GM21390 (cell line): ENCODE measurements around the gene STAC2.

Experiments
- ATAC-seq: cut with Tn5 transposase; IDR thresholded peaks from one replicate; pipeline ENCODE4 v1.9.1; 2021; ENCODE audit not compliant: unreplicated experiment

Gene STAC2

DNA sequence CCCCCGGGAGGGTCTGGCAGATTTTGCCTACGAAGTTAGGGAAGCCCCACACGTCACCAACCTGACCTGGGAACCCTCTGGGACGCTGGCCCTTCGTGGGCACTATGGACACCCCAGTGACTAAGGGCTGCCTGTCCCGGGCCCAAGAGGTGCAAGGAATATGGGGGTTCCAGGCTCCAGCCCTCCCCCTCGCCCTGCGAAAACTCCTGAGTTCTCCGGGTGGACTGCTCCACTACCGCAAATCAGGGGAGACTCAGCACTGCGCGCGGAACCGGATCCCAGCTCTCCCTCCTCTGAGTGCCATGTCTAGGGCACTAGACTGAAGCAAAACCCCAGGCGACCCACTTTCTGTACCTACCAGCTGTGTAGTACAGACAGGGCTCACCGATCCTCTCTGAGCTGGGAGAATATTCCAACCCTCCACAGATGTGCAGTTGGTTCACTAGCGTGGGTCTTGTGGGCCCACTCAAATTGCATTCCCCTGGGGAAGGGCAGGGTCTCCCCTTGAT, 59.9 kb downstream of the STAC2 start, which contains the start of gene ARL5C:
TSS of gene ARL5C (minus strand) at position 321 of the 509 bp plus-strand sequence. CDS start 401 bp downstream, outside the sequence.
- ATAC-seq = no peak

DNA sequence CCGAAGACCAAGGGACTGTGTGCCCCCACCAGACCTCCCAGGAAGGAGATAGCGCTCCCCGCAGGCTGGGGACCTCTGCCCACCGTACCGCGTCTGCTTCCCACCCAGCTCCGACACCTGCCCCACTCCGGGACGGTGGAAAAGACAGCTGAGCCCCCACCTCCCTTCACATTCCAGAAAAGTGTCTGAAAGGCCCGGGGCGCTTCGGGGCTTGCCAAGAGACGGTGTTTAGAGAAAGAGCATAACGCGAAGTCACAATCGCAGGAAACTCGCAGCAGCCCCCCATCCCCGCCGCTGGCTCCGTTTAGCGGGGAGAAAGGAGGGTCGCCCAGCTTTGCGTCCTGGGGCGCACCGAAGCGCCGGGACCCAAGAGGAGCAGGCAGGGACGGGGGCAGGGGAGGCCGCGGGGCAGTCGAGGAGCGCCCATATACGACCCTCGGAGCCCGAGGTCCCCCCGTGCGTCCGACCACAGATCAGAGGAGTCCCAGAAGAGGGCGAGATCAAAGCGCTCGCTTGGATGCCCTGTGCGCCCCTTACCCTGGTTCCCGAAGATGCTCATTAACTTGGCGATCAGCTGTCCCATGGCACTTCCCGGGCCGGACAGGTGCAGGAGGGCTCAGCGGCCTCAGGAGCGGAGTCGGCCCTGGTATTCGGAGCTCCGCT, 60.4 kb downstream of the STAC2 start:
- ATAC-seq = no peak

DNA sequence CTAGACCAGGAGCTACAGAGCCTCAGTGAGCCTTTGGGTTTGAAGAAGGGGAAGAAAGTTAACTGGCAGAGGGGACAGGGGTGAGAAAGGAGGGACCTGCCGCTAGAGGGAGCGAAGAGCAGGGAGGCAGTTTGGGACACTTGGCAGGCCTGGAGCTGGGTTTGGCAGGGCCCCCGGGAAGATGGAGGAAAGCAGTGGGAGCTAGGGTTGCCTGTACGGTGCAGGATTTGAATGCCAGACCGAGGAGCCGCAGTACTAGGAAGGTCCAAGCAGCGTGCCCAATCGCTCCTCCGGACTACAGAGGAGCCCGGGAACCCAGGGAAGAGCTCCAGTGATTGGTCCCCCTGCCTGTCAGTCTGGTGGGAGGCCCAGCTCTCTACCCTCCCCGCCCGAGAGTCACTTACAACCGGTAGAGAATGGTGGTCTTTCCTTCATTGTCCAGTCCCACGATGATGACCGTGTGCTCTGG, 61.0 kb downstream of the STAC2 start:
- ATAC-seq = no peak

DNA sequence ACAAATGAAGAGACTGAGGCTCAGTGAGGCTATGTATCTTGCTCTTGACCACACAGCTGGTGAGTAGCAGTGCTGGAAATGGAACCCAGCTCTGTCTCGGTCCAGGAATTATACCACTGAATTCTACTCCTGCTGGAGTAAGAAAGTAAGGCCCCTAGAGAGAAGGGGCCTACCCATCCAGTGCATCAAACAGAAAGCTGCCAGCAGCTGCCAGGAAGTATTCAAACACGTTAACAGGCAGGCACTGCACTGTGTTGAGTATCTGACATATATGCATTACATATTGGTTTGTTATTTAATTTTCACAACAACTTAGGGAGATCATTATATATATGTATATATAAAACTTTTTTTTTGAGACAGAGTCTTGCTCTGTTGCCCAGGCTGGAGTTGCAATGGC, 63.8 kb downstream of the STAC2 start:
- no peak for ATAC-seq
